Measurements from ENCODE around the gene EEF1AKMT4. TPM values are rescaled to one million over a fixed set of nuclear protein-coding genes. Genes with fewer than 3 reads are reported as not detected.

EEF1AKMT4 gene
- total RNA-seq, 1 experiment from 2014 or later = 8.1 TPM

DNA sequence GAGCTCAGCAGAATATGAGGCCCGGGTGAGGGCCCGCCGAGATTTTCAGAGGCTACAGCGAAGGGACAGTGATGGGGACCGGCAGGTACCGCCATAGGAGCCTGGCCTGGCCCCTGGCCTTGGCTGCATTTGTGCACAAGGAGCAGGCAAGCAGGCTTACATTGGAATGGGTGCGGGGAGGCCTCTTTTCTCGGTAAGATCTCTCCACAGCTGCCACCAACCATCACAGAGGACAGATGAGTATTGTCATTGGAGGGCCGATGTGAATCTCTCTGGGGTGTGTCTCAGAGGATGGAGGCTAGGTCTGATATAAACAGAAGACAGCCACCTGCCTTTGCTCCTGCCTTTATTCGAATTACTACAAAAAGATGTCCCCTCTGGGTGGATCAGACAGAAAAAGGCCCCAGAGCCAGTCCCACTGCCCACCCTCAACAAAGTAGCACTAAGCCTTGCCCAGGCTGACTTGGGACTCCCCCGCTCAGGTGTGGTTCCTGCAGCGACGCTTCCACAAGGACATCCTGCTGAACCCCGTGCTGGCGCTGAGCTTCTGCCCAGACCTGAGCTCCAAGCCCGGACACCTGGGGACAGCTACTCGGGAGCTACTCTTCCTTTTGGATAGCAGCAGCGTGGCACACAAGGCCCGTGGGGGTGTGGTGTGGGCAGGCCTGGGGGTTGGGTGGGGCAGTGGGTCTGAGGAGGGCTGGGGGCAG lies 14.6 kb upstream of the EEF1AKMT4 start:
- Histone ChIP-seq H3K4me1 (ENCODE audit: insufficient read depth, low read length) (no peaks in the 10 kb centered on the region), H3K9me3 (ENCODE audit: control insufficient read depth, low read depth, low read length) (no peaks in the 10 kb centered on the region), H3K79me1 (ENCODE audit: insufficient read depth, low read depth, low read length, poor library complexity, severe bottlenecking) (no peaks in the 10 kb centered on the region), H2BK20ac (ENCODE audit: low read depth, low read length, poor library complexity, severe bottlenecking) (no peak overlapping the region), H4K91ac (ENCODE audit: insufficient read length, low read depth, low read length) (no peak overlapping the region), H2BK15ac (ENCODE audit: low read depth, low read length) (no peak overlapping the region), H2AFZ (ENCODE audit: low read length) (no peak overlapping the region), H2BK5ac (ENCODE audit: insufficient read length, low read length) (no peak overlapping the region), H3K23me2 (ENCODE audit: insufficient read length, low read depth, low read length, poor library complexity, severe bottlenecking) (peaks cover 11% of the 10 kb centered on the region), H3K4me2 (ENCODE audit: insufficient read depth, insufficient read length, low read length) (no peak overlapping the region), H3K27me3 (ENCODE audit: insufficient read depth, low read length) (peaks cover 23% of the 10 kb centered on the region), H3K79me2 (ENCODE audit: insufficient read depth, low read length) (no peaks in the 10 kb centered on the region), H3K23ac (ENCODE audit: insufficient read length, low read depth, low read length) (no peak overlapping the region), H3K18ac (ENCODE audit: insufficient read length, low read depth, low read length) (no peak overlapping the region), H3K9ac (ENCODE audit: extremely low read depth, insufficient read length, low read length) (no peak overlapping the region), H3K4ac (ENCODE audit: low read depth, low read length) (no peak overlapping the region), H4K5ac (ENCODE audit: insufficient read length, low read depth, low read length) (no peak overlapping the region), H4K20me1 (ENCODE audit: control insufficient read depth, insufficient read depth, insufficient read length) (no peaks in the 10 kb centered on the region), H2AK5ac (ENCODE audit: insufficient read length, low read length) (no peak overlapping the region), H3T11ph (ENCODE audit: low read length) (no peak overlapping the region), H3K27ac (ENCODE audit: insufficient read length, low read depth, low read length) (no peak overlapping the region), H2BK120ac (ENCODE audit: low read depth, low read length, poor library complexity, severe bottlenecking) (no peak overlapping the region), H4K8ac (replicated peaks; ENCODE audit: insufficient read length, low read depth, low read length) (no peak overlapping the region), H3K14ac (ENCODE audit: insufficient read depth, low read length) (no peak overlapping the region), H3K56ac (ENCODE audit: insufficient read length, low read depth, low read length) (no peak overlapping the region), H2BK12ac (ENCODE audit: insufficient read length, low read depth, low read length) (no peak overlapping the region)
- DNase-seq = no peak
- Mint-ChIP-seq H3K27me3 (ENCODE audit: low read depth) (peaks cover 36% of the 10 kb centered on the region), H3K4me1 (peaks cover 0 to 8% of the 10 kb centered on the region in 2 experiments; a peak in 3 of 4 replicates), H3K9me3 (no peaks in the 10 kb centered on the region), H3K36me3 (ENCODE audit: insufficient read depth in 1 of 3, low read depth in 3 of 3) (no peaks in the 10 kb centered on the region; a peak in 1 of 7 replicates), H3K27ac (no peak overlapping the region), H3K4me3 (no peak overlapping the region)
- TF ChIP-seq, protein P1, sequence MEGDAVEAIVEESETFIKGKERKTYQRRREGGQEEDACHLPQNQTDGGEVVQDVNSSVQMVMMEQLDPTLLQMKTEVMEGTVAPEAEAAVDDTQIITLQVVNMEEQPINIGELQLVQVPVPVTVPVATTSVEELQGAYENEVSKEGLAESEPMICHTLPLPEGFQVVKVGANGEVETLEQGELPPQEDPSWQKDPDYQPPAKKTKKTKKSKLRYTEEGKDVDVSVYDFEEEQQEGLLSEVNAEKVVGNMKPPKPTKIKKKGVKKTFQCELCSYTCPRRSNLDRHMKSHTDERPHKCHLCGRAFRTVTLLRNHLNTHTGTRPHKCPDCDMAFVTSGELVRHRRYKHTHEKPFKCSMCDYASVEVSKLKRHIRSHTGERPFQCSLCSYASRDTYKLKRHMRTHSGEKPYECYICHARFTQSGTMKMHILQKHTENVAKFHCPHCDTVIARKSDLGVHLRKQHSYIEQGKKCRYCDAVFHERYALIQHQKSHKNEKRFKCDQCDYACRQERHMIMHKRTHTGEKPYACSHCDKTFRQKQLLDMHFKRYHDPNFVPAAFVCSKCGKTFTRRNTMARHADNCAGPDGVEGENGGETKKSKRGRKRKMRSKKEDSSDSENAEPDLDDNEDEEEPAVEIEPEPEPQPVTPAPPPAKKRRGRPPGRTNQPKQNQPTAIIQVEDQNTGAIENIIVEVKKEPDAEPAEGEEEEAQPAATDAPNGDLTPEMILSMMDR (conservative IDR thresholded peaks at IDR 0.05) = no peak
- WGBS (ENCODE audit: extremely low coverage, insufficient read length, low lambda C conversion rate) = no CpG with 5 or more reads among the region's 19 CpGs
